Common myeloid progenitor, CD34-positive (primary cell): Measurements from ENCODE around the gene TGM2.

Experiments
- CTCF ChIA-PET: fragments of 350-600 bp; sonication (Branson Sonifier 250); formaldehyde crosslinking; loops from one replicate; lab custom pipeline; 2021; ENCODE audit warnings: antibody characterized with exemption; lab: Charles Lee
- POLR2A ChIA-PET: fragments of 350-600 bp; sonication (Branson Sonifier 250); formaldehyde crosslinking; loops from one replicate; lab custom pipeline; 2021; ENCODE audit warnings: antibody characterized with exemption; lab: Charles Lee
- DNase-seq, 3 donors: peaks; one replicate each; pipeline versions ENCODE4 v3.0.0 to v3.0.0-alpha.2; 2013
- H3K27ac ChIP-seq, 2 experiments: 1 replicate in 1 of 2; 2 replicates in 1 of 2; pipeline ENCODE4 v1.7.0; 2013; ENCODE audit warnings: inconsistent platforms in 2 of 2, low read length in 2 of 2, mild to moderate bottlenecking in 2 of 2, low read depth in 1 of 2, moderate library complexity in 1 of 2; ENCODE audit not compliant: severe bottlenecking in 2 of 2, insufficient read depth in 1 of 2, poor library complexity in 1 of 2
- H3K27me3 ChIP-seq, 5 experiments: replicated peaks in 2 of 5; 1 replicate in 3 of 5; 2 replicates in 2 of 5; pipeline versions ENCODE4 v1.6.1 to v1.7.0; 2013; ENCODE audit warnings: low read length in 4 of 5, mild to moderate bottlenecking in 2 of 5, moderate library complexity in 2 of 5, inconsistent platforms in 1 of 5; ENCODE audit not compliant: insufficient read depth in 5 of 5, control insufficient read depth in 4 of 5
- H3K36me3 ChIP-seq, 4 experiments: 1 replicate in 2 of 4; 2 replicates in 2 of 4; pipeline versions ENCODE4 v1.6.1 to v1.7.0; 2013; ENCODE audit warnings: low read length in 3 of 4, control low read depth in 1 of 4, mild to moderate bottlenecking in 1 of 4; ENCODE audit not compliant: control insufficient read depth in 4 of 4, insufficient read depth in 4 of 4
- H3K4me1 ChIP-seq, 4 experiments: 1 replicate in 3 of 4; 2 replicates in 1 of 4; pipeline versions ENCODE4 v1.6.1 to v1.7.1; 2013; ENCODE audit warnings: low read length in 3 of 4, mild to moderate bottlenecking in 3 of 4, control low read depth in 1 of 4, inconsistent platforms in 1 of 4, moderate library complexity in 1 of 4; ENCODE audit not compliant: control insufficient read depth in 4 of 4, insufficient read depth in 4 of 4; ENCODE audit errors: control extremely low read depth in 1 of 4
- H3K4me3 ChIP-seq, 7 experiments: 1 replicate in 4 of 7; 2 replicates in 3 of 7; pipeline versions ENCODE4 v1.5.1 to v1.7.0; 2013; ENCODE audit warnings: mild to moderate bottlenecking in 7 of 7, low read length in 6 of 7, moderate library complexity in 6 of 7, inconsistent platforms in 2 of 7, low read depth in 2 of 7, control low read depth in 1 of 7; ENCODE audit not compliant: insufficient read depth in 4 of 7, control insufficient read depth in 1 of 7; ENCODE audit errors: extremely low read depth in 1 of 7
- H3K9me3 ChIP-seq, 5 experiments: 1 replicate in 4 of 5; 2 replicates in 1 of 5; pipeline versions ENCODE4 v1.6.1 to v1.7.1; 2013; ENCODE audit warnings: low read length in 4 of 5, mild to moderate bottlenecking in 2 of 5, inconsistent platforms in 1 of 5, low read depth in 1 of 5, moderate library complexity in 1 of 5; ENCODE audit not compliant: control insufficient read depth in 4 of 5, insufficient read depth in 2 of 5; ENCODE audit errors: control extremely low read depth in 1 of 5
- WGBS: methylation state at CpG from one replicate; pipeline ENCODE4 v1.1.5; 2013; ENCODE audit not compliant: insufficient coverage; 5-methylcytosine and 5-hydroxymethylcytosine counted together

The TGM2 gene

GRCh38 chr20:38156888-38157634 is 8.0 kb downstream of the TGM2 start:
- ChIA-PET CTCF (interaction anchor here (0.9 to 1.5 kb wide), 4 partner anchors 10 to 66 kb away, joined by 3 to 4 read pairs (median 3); no protein-coding TSS in a partner anchor), POLR2A (interaction anchor here (0.6 to 0.7 kb wide), 2 partner anchors 19 to 448 kb away, joined by 3 read pairs; no protein-coding TSS in a partner anchor)

DNA sequence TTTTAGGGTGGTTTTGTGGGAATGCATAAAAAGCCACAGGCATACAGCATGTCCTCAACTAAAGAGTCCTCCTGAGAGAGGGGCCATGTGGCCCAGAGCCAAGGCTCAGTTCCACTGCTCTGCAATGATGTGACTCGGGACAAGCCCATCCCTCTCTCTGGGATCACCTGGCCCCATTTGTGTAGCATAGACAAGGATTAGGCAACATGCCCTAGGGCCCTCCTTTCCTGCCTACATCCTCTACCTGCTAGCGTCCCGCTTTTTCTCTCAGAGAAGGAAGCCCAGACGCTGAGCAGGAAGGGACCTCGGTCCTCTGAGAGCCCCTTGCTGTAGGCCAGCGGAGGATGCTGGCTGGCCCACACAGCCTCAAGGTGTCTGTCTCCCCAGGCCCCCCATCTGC is 8.8 kb downstream of the TGM2 start:
- ChIA-PET POLR2A (interaction anchor here (0.7 kb wide), 1 partner anchor 18 kb away, joined by 3 read pairs; no protein-coding TSS in a partner anchor), CTCF (interaction anchor here (1.5 to 1.9 kb wide), 2 partner anchors 8 to 11 kb away, joined by 4 to 5 read pairs; partner anchors contain the start of gene TGM2)
- DNase-seq: no peak
- Histone ChIP-seq H3K9me3 (no peaks in the 10 kb centered on the region), H3K27ac (no peak overlapping the region), H3K4me3 (no peak overlapping the region), H3K36me3 (no peaks in the 10 kb centered on the region), H3K4me1 (peaks cover 0 to 19% (median 14%) of the 10 kb centered on the region in 4 experiments), H3K27me3 (no peaks in the 10 kb centered on the region)
- 93% methylated on average over 4 of the region's 6 CpGs for WGBS

More at GRCh38 chr20:38156888-38157634, 8.0 kb downstream of the TGM2 start:
- Histone ChIP-seq H3K27me3 (no peaks in the 10 kb centered on the region), H3K4me1 (peaks cover 0 to 13% (median 9%) of the 10 kb centered on the region in 4 experiments), H3K4me3 (no peak overlapping the region), H3K27ac (no peak overlapping the region), H3K9me3 (no peaks in the 10 kb centered on the region), H3K36me3 (no peaks in the 10 kb centered on the region)
- WGBS: 91% methylated on average over 8 of the region's 11 CpGs
- DNase-seq: no peak

GRCh38 chr20:38155811-38156210 is 9.3 kb downstream of the TGM2 start:
- 97% methylated on average over 12 of the region's 13 CpGs for WGBS
- ChIA-PET POLR2A (no interaction called here), CTCF (interaction anchor here (1.5 to 1.9 kb wide), 2 partner anchors 9 to 11 kb away, joined by 4 to 5 read pairs; partner anchors contain the start of gene TGM2)
- Histone ChIP-seq H3K4me1 (peaks cover 0 to 19% (median 14%) of the 10 kb centered on the region in 4 experiments), H3K36me3 (no peaks in the 10 kb centered on the region), H3K27me3 (no peaks in the 10 kb centered on the region), H3K27ac (no peak overlapping the region), H3K4me3 (no peak overlapping the region), H3K9me3 (no peaks in the 10 kb centered on the region)
- no peak for DNase-seq

DNA sequence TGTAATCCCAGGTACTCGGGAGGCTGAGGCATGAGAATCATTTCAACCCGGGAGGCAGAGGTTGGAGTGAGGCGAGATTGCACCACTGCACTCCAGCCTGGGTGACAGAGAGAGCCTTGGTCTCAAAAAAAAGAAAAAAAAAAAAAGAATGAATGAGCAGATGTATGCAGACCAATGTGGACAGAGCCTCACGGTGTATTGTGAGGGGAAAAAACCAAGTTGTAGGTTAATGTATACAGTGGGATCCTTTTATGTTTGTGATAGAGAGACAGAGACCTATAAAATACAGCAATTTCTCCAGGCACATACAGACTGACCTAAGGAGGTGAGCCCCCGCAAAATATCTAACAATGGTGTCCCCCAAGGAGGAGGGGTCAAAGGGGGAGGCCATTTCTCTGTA is 11.7 kb downstream of the TGM2 start:
- POLR2A ChIA-PET: no interaction called here
- CTCF ChIA-PET: no interaction called here

DNA sequence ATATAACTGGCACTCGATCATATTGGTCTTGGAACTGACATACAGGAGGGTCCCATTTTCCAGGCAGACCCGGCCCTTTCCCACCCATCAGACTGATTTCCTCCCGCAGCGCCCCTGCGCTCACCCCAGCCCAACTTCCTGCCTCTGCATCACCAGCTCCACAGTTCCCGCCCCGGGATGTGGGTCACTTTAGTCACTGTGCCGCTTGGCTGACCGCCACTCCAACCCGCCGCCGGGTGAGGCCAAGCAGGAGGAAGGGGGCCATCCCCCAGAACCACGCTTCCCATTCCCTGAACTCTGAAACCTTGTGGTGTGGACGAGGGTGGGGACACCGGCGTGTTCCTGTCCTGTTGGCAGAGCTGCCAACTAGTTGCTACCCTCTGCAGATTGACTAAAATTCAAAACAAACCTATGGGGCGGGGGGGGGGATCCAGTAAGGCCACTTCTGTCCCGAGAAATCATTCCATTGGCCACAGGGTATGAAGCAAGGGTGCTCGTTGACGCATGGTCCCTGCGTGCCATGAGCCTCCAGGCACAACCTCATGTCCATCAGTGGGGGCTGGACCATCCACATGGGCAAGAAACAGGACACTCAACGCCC is 12.3 kb downstream of the TGM2 start:
- ChIA-PET POLR2A (interaction anchor here (0.6 kb wide), 1 partner anchor 604 kb away, joined by 5 read pairs; no protein-coding TSS in a partner anchor), CTCF (interaction anchor here (0.6 to 1.9 kb wide), 4 partner anchors 12 to 38 kb away, joined by 3 to 6 read pairs (median 3); no protein-coding TSS in a partner anchor)
- 23% methylated on average over 19 of the region's 22 CpGs for WGBS
- Histone ChIP-seq H3K4me1 (peaks cover 0 to 19% (median 14%) of the 10 kb centered on the region in 4 experiments), H3K9me3 (no peaks in the 10 kb centered on the region), H3K36me3 (no peaks in the 10 kb centered on the region), H3K4me3 (peak overlapping the region in 5 of 7 experiments; percentile 28 to 73 (median 50)), H3K27me3 (no peaks in the 10 kb centered on the region), H3K27ac (no peak overlapping the region)
- DNase-seq: peak in 1 of 3 donors; percentile 56

More for the DNA sequence above, 11.7 kb downstream of the TGM2 start:
- H3K36me3 ChIP-seq: no peaks in the 10 kb centered on the region
- DNase-seq: no peak
- no peaks in the 10 kb centered on the region for H3K27me3 ChIP-seq
- WGBS: 100% methylated on average over 4 of the region's 5 CpGs
- no peak overlapping the region for H3K27ac ChIP-seq
- H3K9me3 ChIP-seq: no peaks in the 10 kb centered on the region
- peaks cover 0 to 19% (median 14%) of the 10 kb centered on the region in 4 experiments for H3K4me1 ChIP-seq
- no peak overlapping the region for H3K4me3 ChIP-seq

GRCh38 chr20:38152175-38152620 is 12.9 kb downstream of the TGM2 start:
- ChIA-PET CTCF (interaction anchor here (0.6 to 1.9 kb wide), 4 partner anchors 12 to 39 kb away, joined by 3 to 6 read pairs (median 3); no protein-coding TSS in a partner anchor), POLR2A (interaction anchor here (0.6 kb wide), 1 partner anchor 604 kb away, joined by 5 read pairs; no protein-coding TSS in a partner anchor)
- Histone ChIP-seq H3K4me3 (peak overlapping the region in 5 of 7 experiments; percentile 28 to 73 (median 50)), H3K36me3 (no peaks in the 10 kb centered on the region), H3K4me1 (peaks cover 0 to 22% (median 14%) of the 10 kb centered on the region in 4 experiments), H3K27me3 (no peaks in the 10 kb centered on the region), H3K9me3 (no peaks in the 10 kb centered on the region), H3K27ac (no peak overlapping the region)
- WGBS: 7% methylated on average over 5 of the region's 7 CpGs
- peak in 2 of 3 donors; percentile 73 to 79 for DNase-seq
